HG02571 (cell line): ENCODE results near the gene SLC6A11.

ENCODE experiments used
- ATAC-seq: cut with Tn5 transposase; IDR thresholded peaks from one replicate; pipeline ENCODE4 v1.9.1; 2021; ENCODE audit warnings: mild to moderate bottlenecking, moderate library complexity; ENCODE audit not compliant: unreplicated experiment

SLC6A11 gene

DNA sequence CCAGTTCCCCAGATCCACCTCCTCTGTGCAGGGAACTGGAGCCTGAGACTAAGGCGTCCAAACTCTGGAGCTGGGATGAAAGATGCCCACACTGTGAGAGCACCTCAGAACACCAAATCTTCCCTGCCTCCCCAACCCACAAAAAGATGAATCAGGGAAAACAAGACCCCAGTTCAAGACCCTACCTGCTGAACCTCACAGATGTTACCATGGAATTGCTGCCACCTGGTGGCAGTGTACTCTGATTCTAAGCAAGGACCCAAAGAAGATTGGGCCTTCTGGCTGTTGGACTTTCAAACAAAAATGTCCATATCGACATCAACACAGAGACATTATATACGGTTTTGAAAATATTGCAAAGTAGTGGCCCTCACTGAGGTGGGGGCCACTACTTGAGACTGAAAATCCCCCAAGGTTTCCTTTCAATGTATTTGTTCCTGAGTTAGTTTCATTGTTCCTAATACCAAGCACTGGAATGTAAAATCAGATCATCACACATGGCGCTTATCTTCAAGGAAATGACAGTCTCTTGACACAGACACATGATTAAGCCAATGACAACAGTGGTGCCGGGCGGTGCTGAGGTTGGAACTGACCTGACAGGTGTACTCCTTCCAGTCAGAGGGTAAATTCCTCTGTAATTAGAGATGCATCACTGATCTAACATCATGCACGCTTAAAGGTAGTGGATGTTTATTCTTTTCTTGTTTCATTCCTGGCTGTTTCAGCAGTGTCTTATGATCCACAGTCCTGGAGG, 67.6 kb downstream of the SLC6A11 start:
- ATAC-seq, result no peak

DNA sequence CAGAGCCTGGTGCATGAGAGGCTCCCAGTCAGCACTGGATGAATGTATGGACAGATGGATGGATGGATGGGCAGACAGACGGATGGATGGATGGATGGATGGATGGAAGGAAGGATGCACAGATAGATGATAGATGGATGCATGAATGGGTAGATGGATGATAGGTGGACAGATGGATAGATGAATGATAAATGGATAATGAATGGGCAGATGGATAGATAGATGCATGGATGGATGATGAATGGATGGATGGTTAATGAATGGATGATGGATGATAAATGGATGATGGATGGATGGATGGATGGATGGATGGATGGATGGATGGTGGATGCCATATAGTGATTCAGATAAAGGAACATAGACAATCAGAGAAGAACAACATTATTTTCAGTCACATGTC, 71.0 kb downstream of the SLC6A11 start:
- no peak for ATAC-seq

- ATAC-seq, result no peak
Measured at GRCh38 chr3:10888518-10889090, 72.6 kb downstream of the SLC6A11 start.

DNA sequence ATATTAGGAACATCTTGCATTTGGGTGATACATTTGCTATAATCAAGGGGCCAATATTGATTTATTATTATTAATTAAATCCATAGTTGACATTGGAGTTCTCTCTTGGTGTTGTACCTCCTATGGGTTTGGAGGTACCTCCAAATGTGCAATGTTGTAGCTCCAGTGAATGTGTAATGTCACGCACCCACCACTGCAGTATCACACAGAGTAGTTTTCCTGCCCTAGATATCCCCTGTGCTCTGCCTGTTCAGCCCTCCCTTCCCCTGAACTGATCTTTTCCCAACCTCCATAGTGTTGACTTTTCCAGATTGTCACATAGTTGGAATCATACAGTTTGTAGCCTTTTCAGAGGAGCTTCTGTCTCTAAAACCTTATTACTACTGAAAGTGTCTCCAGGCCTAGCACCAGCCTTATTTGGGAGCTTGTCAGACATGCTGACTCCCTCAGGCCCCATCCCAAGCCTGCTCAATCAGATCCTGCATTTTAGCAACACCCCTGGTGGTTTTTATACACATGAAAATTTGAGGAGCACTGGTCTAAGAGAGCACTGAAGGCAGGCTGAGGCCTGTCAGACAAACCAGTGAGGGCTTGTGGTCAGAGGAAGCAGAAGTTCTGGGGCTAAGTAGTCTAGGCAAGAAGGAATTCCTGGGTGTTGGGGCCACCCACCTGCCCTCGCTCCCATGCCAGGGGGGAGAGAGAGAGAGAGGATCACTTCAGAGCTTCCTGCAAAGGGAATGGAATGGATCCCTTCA, 73.4 kb downstream of the SLC6A11 start:
- no peak for ATAC-seq

- ATAC-seq, result no peak
Measured at GRCh38 chr3:10890665-10891064, 74.6 kb downstream of the SLC6A11 start.

- ATAC-seq, result no peak
Measured at GRCh38 chr3:10892622-10893021, 76.6 kb downstream of the SLC6A11 start.

- ATAC-seq, result no peak
Measured at GRCh38 chr3:10901296-10901945, 85.4 kb downstream of the SLC6A11 start.

GRCh38 chr3:10907262-10907661, 91.2 kb downstream of the SLC6A11 start:
- no peak for ATAC-seq

DNA sequence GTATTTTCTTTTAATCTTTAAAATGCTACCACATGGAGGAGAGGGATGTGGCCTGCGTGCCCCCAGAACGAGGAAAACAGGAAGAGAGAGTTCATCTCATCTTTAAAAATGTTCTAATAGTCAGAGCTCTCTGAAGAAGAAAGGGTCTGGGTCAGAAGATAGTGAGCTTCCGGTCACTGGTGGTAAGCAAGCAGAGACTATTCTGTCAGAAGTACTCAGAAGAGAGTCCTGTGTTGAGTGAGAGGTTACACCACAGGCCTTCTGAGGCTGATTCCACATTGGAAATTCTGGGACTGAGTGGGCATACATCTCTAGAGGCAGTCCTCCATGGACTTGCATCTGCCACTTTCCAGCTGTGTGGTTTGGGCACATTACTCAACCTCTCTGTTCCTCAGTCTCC, 94.3 kb downstream of the SLC6A11 start:
- ATAC-seq, result no peak

DNA sequence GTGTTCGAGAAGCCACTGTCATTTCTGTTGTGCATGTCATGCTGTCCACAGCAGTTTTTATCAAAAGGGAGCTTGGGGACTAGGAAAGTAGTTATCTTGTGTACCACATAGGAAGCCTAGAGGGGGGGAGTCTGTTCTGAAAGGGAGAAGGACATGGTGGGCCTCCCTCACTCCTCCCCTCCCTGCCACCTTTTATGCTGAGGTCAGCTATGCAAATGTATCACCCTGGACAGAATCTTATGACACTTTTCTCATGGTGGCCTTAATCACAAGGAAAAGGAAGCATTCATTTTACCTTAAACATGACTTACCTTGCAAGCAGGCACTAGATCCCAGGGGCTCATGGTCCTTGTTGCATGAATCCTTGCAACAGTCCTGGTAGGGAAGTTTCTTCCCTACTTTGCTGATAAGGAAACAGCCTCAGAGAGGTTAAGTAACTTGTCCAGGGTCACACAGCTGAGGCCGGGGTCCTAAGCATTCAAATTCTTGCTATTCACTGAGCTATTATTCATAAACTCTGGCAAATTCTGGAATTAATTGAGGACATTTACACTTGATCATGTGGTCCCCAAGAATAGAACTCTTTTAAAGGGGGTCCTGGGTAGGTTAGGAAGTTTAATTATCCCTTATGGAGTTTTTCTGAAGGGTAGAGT, 95.4 kb downstream of the SLC6A11 start:
- ATAC-seq, result no peak

- ATAC-seq, result no peak
Measured at GRCh38 chr3:10912786-10913185, 96.8 kb downstream of the SLC6A11 start.

DNA sequence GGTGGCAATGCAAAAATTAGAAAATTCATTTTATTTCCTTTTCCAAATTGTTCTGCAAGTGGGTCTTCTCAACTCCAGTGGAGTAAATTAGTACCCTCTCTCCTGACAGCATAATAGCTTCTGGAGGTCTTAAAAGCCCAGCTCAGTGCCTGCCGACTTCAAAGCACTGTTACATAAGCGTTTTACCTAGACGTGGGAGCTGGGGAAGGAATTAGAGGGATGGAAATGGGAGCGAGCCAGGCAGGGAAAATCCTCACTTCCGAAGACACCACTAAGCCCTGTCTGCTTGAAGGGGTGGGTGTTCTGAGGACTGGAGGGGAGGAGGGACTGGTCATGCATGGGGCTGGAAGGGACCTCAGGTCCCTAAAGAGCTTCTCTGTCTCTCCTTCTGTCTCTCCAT, 99.3 kb downstream of the SLC6A11 start:
- ATAC-seq, result no peak

DNA sequence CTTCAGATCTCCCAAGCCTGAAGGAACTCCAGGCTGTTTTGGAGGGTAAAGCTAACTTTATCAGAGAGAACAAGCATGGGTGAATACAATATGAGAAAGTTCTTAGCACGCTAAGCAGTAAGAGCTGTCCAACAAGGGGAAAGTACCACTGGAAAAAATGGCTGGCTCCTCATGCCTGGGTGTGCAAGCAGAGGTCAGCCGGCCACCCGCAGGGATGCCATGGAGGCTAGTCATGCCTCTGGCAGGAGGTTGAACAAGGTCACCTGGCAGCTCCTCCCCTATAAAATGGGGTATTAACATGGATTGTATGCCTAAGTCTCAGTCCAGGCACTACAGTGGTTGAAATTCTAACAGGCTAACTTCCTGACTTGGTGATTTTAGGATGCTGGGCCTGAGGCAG, 101.1 kb downstream of the SLC6A11 start:
- ATAC-seq, result no peak

DNA sequence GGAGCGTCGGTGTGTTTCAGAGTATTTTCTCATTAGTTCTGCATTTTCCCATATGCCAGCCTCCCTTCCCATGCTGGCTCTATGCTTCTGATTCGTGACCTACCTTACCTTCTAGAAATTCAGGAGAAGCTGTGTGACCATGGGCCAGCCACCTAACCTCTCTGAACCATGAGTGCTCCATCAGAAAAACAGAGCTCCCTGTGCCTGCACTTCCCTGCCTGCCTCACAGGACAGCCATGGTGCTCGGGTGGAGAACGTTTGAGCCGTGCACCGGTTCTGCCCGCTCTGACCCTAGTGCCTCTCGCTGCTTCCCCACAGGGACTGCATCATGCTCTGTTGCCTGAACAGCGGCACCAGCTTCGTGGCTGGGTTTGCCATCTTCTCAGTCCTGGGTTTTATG, 102.0 kb downstream of the SLC6A11 start:
- ATAC-seq, result no peak

- no peak for ATAC-seq
Measured at GRCh38 chr3:10919636-10920035, 103.6 kb downstream of the SLC6A11 start.

DNA sequence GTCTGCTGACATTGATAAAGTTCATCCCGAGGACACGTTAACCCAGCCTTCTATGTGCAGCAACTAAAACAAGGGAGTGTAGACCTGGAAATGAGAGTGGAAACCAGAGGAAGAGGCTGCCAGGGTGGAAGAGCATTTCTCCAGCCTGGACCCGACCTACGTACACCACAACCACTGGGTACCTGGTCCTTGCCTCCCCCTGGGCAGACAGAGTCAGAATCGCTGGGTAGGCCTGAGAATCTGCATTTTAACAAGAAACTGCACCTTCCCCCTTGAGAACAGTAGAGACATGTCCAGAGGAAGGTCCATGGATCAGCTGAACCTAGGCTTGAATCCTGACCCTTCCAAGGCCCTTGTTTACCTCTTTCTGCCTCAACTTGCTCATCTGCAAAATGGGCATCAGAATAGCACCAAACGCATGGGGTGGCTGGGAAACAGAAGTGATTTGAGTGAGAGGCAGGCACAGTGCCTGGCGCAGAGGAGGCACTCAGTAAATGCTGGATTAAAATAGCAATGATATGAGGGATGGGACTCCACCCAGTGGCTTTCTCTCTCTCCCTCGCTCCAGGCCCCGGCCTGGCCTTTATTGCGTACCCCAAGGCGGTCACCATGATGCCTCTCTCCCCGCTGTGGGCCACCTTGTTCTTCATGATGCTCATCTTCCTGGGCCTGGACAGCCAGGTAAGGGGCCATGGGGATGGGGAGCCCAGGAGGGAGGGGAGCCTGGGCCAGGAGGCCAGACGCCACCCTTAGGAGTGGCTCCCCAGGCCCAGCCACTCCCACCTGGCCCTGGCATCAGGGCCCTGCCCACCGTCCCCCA, 109.6 kb downstream of the SLC6A11 start:
- ATAC-seq, result no peak

DNA sequence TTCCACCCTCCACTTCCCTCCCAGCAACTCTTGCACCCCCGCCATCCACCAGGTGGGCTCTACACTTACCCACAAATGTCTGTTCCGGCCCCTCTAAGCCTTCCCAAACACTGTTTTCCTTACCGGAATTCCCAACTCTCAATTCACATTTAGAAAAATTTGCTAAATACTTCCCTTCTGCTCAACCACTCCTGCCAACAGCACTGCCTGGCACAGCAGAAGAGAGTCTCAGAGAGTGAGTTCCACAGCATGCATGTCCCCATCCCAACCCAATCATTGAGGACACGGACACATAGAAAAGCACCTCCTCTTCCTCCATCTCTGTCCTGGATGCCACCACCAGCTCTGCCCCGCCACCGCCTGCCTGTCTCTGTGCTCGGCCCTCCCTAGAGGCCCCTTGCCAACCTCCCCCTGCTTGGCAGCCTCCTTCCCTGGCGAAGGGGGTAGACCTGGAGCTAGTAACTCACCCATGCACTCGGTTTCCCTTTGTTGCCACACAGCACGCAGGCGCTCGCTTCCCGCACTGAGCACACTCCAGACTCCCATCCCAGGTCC, 110.3 kb downstream of the SLC6A11 start:
- no peak for ATAC-seq

GRCh38 chr3:10926811-10927521, 110.9 kb downstream of the SLC6A11 start:
- no peak for ATAC-seq

DNA sequence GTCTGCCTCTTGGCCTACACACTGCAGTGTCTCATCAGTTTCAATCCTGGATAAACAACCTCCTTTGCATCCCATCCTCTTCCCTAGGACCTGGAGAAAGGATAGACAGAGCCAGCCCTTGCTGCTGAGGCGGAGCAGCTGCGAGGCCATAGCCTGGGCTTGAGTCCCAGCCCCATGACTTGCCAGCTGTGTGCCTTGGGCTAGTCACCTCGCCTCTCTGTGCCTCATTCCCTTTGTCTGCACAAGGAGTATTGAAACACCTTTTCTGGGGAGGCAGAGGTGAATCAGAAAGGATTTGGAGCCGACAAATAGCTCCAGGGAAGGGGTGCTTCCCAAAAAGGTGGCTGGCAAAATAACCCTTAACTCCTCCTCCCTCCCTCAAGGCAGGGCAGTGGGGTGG, 111.5 kb downstream of the SLC6A11 start:
- ATAC-seq, result no peak
